DMS79 (cell line): Measurements from ENCODE around the gene DAPK3.
A peak's percentile ranks its signal among the peaks of the same experiment; 100 is the strongest.
"Not testable (repeated sequence)": the region's sequence is repeated elsewhere in the genome, so short reads cannot be mapped to it uniquely, and the experiment has no call there.

Source experiments
- DNase-seq: peaks from one replicate; lab custom pipeline; 2025; lab: John Stamatoyannopoulos, UW

DAPK3 gene

DNA sequence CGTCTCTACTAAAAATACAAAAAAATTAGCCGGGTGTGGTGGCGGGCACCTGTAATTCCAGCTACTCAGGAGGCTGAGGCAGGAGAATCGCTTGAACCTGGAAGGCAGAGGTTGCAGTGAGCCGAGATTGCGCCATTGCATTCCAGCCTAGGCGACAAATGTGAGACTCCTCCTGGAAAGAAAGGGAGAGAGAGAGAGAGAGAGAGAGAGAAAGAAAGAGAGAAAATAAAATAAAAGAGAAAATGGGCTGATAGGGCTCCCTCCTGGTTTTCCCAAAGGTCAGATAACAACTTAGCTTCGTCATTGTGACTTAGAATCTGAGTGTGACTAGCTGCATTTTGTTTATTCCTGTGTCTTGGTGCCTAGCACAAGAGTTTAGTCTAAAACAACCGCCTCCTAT, 34.5 kb upstream of the DAPK3 start:
- DNase-seq = not testable (repeated sequence)

DNA sequence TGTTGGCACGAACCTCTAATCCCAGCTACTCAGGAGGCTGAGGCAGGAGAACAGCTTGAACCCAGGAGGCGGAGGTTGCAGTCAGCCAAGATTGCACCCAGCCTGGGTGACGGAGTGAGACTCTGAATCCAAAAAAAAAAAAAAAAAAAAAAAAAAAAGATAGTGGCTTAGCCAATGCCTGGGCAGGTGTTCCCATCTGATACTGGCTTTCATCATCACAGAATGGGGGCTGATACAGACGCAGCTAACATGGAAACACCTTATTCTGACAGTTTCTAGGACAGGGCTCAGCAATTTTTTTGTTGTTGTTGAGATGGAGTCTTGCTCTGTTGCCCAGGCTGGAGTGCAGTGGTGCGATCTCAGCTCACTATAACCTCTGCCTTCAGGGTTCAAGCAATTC, 29.9 kb upstream of the DAPK3 start:
- not testable (repeated sequence) for DNase-seq

DNA sequence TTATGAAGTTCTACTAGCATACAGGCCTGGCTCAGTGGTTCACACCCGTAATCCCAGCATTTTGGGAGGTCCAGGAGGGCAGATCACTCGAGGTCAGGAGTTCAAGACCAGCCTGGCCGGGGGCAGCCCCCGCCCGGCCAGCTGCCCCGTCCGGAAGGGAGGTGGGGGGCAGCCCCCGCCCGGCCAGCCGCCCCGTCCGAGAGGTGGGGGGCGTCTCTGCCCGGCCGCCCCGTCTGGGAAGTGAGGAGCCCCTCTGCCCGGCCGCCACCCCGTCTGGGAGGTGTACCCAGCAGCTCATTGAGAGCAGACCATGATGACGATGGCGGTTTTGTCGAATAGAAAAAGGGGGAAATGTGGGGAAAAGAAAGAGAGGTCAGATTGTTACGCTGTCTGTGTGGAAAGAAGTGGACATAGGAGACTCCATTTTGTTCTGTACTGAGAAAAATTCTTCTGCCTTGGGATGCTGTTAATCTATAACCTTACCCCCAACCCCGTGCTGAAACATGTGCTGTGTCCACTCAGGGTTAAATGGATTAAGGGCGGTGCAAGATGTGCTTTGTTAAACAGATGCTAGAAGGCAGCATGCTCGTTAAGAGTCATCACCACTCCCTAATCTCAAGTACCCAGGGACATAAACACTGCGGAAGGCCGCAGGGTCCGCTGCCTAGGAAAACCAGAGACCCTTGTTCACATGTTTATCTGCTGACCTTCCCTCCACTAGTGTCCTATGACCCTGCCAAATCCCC, 27.9 kb upstream of the DAPK3 start:
- DNase-seq = not testable (repeated sequence)

DNA sequence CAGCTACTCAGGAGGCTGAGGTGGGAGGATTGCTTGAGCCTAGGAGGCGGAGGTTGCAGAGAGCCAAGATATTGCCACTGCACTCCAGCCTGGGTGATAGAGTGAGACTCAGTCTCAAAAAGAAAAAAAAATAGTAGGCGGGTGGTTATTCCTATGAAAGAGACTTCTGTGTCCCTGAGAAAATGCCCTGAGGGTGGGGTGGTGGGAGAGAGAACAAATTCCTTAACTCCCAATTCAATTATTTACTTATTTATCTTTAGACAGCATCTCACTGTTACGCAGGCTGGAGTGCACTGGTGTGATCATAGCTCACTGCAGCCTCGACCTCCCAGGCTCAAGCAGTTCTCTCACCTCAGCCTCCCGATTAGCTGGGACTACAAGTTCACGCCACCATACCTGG, 24.7 kb upstream of the DAPK3 start:
- no peak for DNase-seq

DNA sequence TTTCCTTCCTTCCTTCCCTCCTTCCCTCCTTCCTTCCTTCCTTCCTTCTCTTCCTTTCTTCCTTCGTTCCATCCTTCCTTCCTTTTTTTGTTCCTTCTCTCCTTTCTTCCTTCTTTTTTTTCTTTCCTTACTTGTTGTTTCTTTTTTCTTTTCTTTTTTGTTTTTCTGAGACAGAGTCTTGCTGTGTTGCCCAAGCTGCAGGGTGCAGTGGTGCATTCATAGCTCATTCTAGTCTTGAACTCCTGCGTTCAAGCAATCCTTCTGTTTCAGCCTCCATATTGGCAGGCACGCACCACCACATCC, 19.9 kb upstream of the DAPK3 start:
- DNase-seq = no peak

DNA sequence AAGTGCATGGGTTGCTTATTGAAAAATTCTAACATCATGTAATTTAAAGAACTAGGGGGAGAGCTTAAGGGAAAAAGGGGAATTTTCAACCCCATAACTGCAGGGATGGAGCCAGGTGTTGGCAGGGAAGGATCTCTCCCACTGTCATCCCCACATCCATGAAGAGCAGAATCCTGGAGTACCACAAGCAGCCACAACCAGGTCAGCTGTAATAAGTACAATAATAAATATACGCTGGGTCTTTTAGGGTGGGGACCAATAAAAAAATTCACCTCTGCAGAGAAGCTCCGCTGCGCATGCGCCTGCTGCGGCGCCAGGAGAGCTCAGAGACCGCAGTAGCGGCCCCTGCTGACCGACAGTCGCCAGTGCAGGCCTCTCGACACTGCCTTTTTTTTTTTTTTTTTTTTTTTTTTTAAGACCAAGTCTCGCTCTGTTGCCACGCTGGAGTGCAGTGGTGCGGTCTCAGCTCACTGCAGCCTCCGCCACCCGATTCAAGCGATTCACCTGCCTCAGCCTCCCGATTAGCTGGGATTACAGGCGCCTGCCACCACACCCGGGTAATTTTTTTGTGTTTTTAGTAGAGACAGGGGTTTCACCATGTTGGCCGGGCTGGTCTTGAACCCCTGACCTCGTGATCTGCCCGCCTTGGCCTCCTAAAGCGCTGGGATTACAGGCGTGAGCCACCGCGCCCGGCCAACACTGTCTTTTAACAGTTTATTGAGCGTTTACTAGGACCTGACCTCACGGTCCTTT, 16.9 kb upstream of the DAPK3 start:
- peak; percentile 79 for DNase-seq

DNA sequence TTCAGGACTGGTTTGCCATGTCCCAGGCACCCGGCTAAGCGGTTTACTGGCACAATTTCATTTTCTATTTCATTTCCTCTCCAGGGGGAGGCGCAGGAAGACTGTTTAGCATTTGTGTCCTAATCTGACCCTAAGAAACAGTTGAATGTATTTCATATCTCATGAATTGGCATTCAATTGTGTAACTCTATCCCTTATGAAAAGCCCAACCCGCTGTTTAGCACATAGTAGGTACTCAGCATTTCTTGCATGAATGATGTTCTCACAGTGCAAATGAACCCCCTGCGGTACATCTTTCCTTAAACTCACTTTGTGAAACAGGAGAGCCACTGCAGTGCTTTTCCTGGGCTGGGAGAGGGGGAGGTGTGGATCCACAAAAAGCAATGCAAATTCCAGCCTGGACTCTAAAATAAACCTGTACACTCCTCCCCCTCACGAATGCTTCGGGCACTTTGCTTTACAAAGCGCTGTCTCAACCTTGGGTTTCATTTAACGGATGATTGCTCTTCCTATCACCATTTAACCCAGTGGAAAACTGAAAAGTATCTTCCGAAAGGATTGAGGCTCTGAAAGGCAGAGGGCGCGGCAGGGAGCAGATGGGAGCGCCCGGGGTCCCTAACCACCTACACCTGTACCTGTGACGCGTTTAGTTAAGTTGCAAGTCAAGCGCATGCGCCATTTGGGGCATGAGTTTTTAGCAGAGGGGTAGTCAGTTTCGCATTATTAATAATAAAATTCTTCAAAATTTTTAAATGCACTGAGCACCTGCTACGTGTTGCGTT, 15.6 kb upstream of the DAPK3 start:
- peak; percentile 79 for DNase-seq

DNA sequence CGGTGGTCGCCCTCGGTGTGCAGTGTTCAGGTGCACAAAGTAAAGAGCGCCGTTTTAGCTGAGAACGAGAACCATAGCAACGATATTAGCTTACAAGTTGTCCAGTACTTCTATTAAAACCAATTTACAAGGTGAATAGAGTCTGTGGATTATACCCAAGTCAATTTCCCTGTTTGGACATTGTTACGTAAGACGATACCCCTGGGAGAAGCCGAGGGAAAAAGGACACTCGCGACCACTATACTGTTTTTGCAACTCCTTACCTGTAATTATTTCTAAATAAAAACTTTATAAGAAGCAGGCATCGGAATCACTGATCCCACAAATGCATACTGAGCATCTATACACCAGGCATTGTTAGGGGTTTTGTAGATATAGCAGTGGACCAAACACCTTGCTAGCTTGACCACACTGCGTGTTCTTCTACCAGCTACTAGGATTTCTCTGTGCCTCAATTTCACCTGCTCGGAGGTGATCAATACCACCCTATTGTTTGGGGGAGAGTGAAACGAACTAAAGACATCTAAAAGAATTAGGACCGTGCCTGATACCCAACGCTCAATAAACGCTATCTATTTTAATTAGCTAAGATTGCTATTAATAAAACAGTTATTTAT, 14.9 kb upstream of the DAPK3 start:
- no peak for DNase-seq

DNA sequence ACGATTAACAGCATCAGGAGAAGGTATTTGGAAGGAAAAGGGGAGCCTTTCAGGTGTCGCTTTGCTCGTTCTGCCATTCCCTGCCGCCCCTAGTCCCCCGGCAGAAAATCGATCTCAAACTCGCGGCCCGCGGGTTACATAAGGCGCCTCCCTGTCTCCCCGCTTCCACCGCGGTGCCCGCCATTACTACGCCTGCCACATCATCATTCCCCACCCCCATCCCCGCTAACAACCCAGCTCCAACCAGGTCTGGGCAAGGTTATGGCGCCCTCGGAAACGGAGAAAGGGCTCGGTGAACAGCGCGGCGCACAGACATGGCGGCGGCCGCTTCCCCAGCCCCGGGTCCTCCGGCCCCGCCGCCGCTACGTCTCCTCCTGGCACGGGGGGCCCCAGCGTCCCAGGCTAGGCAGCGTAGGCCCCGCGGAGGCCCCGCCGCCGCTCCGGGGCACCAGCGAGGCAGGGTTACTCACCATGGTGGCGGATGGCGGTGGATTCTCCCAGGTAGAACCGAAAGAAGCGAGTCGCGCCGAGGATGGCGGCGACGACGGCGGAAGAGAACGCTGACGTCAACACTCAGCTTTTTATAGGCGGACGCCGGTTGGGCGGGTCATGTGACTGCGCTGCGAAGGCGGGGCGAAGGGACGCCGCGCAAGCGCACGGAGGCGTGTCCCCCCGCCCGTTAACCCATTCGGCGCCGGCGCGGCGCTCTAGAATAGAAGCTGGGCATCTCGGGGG, 14.2 kb upstream of the DAPK3 start, which contains the start of gene EEF2:
Gene EEF2 (minus strand): TSS at position 556 of the 735 bp plus-strand sequence. CDS start 83 bp downstream, at position 473.
- peak; percentile 69 for DNase-seq

DNA sequence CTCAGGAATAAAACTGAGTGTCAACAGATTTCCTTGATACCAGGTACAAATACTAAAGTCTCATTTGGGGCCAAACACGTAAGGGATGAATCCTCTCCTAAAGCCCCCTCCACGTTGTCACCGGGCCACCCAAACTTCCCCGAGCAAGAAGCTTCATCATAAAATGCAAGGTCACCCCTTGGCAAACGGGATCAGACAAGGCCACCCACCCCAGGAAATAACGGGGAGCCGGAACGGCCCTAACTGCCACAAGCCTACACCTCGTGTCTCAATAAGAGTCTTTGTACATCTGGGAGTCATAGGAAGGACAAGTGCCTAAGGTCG, 13.6 kb upstream of the DAPK3 start:
- DNase-seq = no peak

DNA sequence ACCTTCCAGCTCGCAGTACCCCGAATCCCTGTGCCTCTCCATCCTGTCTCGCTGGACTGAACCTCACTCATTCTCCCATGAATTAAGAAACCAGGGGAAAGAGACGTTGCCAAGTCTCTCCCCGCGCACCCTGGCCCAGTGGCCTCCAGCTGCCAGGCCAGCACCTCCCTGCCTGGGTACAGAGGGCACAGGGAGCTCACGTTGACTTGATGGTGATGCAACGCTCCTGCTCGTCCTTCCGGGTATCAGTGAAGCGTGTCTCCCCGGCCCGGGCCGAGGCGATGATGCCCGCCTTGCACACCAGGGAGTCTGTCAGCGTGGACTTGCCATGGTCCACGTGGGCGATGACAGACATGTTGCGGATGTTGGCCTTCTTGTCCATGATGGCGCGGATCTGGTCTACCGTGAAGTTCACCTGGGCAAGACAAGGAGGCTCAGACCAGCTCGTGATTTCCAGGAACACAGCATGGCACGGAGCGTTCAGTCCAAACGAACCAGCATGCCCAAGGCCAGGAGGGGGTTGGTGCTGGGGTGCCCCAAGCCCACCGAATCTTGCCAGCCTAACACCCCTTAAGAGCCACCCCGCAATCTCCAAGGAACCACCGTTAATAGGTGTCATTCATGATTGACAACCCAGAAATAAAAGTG, 13.2 kb upstream of the DAPK3 start:
- no peak for DNase-seq

DNA sequence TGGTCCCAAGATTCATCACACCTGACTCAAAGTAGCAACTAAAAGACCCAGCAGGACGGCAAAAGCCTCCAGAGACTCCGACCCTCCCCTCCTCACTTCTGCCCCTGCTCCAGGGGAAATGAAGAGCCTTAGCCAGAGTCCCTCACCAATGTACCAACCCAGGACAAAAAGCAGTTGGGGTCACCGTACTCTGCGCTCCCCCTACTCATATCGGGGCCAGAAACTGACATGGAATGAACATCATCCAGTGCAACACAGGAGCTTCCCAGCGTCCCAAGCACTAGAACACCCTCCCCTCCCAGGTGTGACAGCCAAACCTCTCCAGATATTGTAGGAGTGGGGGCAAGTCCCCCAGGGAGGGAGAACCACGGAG, 12.6 kb upstream of the DAPK3 start:
- no peak for DNase-seq

DNA sequence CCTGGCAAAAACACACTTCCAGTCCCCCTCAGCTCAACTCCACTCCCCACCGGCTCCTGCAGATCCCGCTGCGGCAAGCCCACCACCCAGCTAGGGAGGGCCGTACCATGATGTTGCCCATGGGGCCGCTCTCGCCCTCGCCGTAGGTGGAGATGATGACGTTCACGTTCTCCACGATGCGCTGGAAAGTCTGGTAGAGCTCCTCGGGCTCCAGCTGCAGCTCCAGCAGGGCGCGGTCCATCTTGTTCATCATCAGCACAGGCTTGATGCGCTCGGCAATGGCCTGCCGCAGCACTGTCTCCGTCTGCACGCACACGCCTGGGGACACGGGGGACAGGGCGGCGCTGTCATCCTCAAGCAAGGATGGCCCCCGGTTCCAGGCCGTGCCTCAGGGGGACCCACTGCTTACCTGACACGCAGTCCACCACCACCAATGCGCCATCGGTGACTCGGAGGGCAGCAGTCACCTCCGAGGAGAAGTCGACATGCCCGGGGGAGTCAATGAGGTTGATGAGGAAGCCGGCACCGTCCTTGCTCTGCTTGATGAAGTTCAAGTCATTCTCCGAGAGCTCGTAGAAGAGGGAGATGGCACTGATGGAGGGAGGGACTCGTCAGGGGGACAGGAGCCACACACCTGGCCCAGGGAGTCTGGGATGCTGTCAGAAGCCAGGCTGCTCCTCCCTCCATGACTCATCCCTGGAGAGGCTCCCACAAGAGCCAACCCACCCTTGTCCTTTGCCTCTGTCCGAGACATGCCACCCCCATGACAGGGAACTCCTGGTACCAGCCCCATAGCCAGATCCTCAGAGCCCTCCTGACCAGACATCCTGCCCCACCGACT, 12.0 kb upstream of the DAPK3 start:
- DNase-seq = no peak

DNA sequence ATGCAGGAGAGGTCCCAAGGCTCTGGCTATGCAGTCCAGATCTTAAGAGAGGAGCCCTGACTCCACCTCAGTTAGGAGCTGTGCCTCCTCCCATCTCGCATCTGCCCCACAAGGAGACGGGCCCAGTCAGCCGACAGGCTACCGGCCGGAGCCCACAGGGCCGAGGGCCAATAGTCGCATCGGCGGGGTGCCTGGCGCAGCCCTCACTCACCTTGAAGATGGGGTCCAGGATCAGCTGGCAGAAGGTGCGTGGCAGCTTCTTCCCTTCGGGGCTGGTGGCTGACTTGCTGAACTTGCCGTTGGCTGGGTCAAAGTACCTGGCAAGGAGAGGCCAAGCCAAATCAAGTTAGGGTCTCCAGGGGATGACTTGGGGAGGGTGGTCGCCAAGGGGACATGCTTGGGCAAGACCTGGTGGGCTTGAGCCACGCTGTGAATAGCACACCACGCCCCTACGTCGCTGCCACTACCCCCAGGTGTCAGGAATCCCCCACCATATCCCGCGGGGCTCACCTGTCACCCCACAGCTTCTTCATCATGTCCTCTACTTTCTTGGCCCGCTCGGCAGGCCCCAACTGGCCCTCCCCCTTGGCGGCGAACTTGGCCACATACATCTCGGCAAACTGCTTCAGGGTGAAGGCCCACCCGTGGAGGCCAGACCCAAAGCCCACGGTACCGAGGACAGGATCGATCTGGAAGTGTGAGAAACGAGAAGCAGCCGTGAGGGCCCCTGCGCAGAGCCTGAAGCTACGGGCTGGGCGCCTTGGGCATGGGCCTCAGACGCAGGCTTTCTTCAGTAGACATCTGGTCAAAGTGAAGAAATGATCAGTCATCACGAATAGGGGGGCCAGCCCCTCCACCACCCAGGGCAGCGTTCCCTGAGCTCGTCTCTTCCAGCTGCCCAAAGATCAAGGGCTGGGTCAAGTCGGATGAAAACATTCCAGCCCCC, 11.1 kb upstream of the DAPK3 start:
- no peak for DNase-seq

DNA sequence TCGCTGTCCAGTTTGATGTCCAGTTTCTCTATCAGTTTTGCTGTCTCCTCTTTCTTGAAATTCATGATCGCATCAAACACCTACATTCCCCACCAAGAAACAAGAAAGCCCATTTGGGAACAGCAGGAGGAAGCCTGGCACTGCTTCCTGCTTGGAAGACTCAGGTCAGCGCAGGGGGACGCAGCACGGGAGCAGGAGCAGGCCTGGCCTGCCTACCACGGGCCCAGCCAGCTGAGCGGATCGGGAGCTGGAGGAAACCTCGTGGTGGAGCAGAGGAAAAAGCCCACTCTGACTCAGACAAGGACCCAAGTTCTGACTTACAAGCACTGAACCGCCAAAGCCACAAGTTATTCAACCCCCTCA, 10.5 kb upstream of the DAPK3 start:
- no peak for DNase-seq

DNA sequence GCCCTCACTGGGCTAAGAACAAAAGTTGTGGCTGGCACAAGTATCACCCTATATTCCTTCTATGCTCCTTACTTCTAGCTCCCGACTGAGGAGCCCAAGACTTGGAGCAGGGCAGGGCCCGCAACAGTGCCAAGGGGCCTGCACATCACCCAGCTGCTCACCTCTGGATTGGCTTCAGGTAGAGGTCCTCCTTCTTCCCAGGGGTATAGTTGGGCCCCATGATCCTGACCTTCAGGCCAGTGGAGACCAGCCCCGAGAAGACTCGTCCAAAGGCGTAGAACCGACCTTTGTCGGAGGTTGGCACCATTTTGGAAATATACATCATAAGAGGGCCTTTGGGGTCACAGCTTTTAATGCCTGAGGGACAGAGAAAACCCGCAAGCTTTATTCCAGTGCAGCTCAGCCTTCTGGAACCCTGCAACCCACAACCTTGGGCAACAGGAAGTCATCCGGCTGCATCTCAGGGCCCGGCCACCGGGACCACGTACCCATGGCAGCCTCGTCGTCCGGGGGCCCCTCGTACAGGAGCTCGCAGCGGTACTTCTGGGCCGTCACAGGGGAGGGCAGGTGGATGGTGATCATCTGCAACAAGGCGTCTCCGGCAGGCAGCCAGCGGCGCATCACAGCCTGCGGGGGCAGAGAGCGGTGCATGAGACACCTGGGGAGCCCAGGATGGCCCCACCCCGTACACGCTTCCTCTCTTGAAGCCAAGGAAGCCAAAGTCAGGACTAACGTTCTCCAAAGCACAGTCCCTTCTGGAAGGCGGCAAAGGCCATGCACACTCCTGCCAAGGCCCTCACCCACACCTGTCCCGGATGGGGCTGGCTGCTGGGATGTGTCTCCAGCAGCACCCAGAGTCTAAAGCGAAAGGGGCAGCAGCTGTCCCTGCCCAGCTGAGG, 9.7 kb upstream of the DAPK3 start:
- no peak for DNase-seq

DNA sequence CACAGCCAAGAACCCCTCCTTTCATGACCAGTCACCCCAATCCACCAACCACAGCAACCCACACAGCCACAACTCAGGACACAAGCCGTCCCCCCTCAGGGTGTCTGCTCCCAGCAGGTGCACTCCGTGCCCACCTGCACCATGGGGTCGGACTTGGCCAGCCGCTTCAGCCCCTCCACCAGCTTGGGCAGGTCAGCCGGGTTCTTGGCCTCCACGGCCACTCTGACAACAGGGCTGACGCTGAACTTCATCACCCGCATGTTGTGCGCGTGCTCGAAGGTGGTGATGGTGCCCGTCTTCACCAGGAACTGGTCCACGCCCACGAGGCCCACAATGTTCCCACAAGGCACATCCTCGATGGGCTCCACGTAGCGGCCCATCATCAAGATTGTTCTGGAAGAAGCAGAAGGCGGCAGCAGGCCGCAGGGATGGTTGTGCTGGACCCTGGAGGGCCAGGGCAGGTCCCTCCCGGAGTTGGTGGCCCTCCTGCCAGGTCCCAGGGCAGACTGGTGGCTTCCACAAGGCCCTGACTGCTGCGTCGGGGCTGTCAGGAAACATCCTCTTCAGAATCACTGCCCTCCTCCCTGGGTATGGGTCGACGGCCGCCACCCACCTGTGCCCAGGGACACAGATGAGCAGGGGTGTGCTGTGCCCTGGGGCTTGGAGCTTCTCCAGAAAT, 8.9 kb upstream of the DAPK3 start:
- no peak for DNase-seq

DNA sequence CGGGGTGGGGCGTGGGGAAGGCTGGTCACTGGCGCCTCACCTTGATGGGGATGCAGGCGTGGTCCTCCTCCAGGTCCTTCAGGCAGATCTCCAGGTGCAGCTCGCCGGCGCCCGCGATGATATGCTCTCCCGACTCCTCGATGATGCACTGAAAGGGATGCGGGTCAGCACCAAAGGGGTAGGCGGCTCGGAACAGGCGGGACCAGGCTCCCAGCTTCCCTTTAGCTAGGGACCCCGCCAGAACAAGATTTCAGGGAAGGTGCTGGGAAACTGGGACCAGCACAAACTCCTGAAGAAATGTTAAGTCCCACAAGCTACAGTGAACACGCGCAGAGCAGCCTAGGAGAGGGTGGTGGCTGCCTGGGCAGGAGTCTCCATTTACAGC, 8.4 kb upstream of the DAPK3 start:
- no peak for DNase-seq
